ENCODE results near the gene STKLD1. TPM values are rescaled to one million over a fixed set of nuclear protein-coding genes. Genes with fewer than 3 reads are reported as not detected.

STKLD1 gene
- total and polyA plus RNA-seq, 9 of the 15 experiments (the other 6 are each of a cell fraction or from before 2014, with no cell fraction given): 0.10 to 0.65 (median 0.33) TPM; not detected in 2

GRCh38 chr9:133335924-133336811, 40.0 kb upstream of the STKLD1 start, which contains the start of gene SURF6 (continued):
- TF ChIP-seq POLR2B (IDR thresholded peaks at IDR 0.05; ENCODE audit: low read depth, partially characterized antibody): peak; percentile 67
- no peak for TF ChIP-seq SETDB1 (IDR thresholded peaks at IDR 0.05; ENCODE audit: low read length)
- TF ChIP-seq SRF (CRISPR knock-in tag; IDR thresholded peaks at IDR 0.05): peak in 1 of 2 experiments; percentile 76; a peak in 2 of 4 replicates
- TF ChIP-seq GABPB1 (CRISPR knock-in tag; IDR thresholded peaks at IDR 0.05): peak; percentile 98
- no peak for TF ChIP-seq PRPF4 (IDR thresholded peaks at IDR 0.05; ENCODE audit: insufficient read depth, low read depth, low read length, poor library complexity, severe bottlenecking)
- TF ChIP-seq ZNF668 (CRISPR knock-in tag; IDR thresholded peaks at IDR 0.05): no peak
- no peak; the same call in 1 of the 2 replicates for TF ChIP-seq MAFK (IDR thresholded peaks at IDR 0.05; ENCODE audit: low read length)
- TF ChIP-seq NONO (IDR thresholded peaks at IDR 0.05; ENCODE audit: low read depth in 2 of 2, low read length in 1 of 2): peak in 1 of 2 experiments; percentile 89; a peak in 2 of 4 replicates

GRCh38 chr9:133339641-133340040, 36.5 kb upstream of the STKLD1 start:
- BruUV-seq (replicated peaks): no TSS peak
- no peak overlapping the region for H3K27ac ChIP-seq (ENCODE audit: extremely low read depth, low read depth, low read length)
- H3K4me3 ChIP-seq: no peak overlapping the region
- ChIA-PET CTCF (ENCODE audit: low intra/inter-chr PET ratio) (no interaction called here), POLR2A (interaction anchor here (1.6 to 2.7 kb wide), 4 partner anchors 8 to 15 kb away, joined by 4 to 18 read pairs (median 12); partner anchors contain the start of genes MED22 and RPL7A)
- peaks cover 3 to 29% of the 10 kb centered on the region in 2 experiments; a peak in 4 of 5 replicates for H3K4me1 ChIP-seq (replicated peaks in 1 of 2; ENCODE audit: control insufficient read depth in 2 of 2, insufficient read depth in 2 of 2, low read length in 2 of 2)
- 87% methylated on average over 5 of the region's 5 CpGs for WGBS (ENCODE audit: insufficient coverage, low coverage, missing lambda C conversion rate)
- ATAC-seq (no peak), FAIRE-seq (no peak), DNase-seq (ENCODE audit: extremely low read depth in 1 of 4, low spot score in 3 of 4) (no peak)
- H3K9ac ChIP-seq (ENCODE audit: insufficient read depth in 1 of 2, low read depth in 2 of 2, low read length in 2 of 2): peak overlapping the region in 1 of 2 experiments; percentile 52; a peak in 1 of 4 replicates
- no peak overlapping the region for H3K4me2 ChIP-seq (ENCODE audit: insufficient read depth, low read length)
- peaks cover 19% of the 10 kb centered on the region for H3K79me2 ChIP-seq (ENCODE audit: control insufficient read depth, insufficient read depth, low read length)
- H2AFZ ChIP-seq (ENCODE audit: low read depth, low read length): no peak overlapping the region
- no peaks in the 10 kb centered on the region for H3K9me1 ChIP-seq (ENCODE audit: control insufficient read depth, insufficient read depth, low read length)
- in situ Hi-C loops (cut with MboI): no loop called here
- intact Hi-C loops (cut with micrococcal nuclease): no loop called here
- H3K27me3 ChIP-seq (ENCODE audit: control insufficient read depth in 2 of 2, insufficient read depth in 2 of 2, low read length in 2 of 2): no peaks in the 10 kb centered on the region; a peak in 1 of 5 replicates
- H3K9me3 ChIP-seq (replicated peaks; ENCODE audit: control insufficient read depth, insufficient read depth, low read depth, low read length): no peaks in the 10 kb centered on the region
- no peaks in the 10 kb centered on the region for H4K20me1 ChIP-seq (replicated peaks; ENCODE audit: control insufficient read depth, insufficient read depth, low read length)
- no peak for TF ChIP-seq SMARCA5 (IDR thresholded peaks at IDR 0.05)
- TF ChIP-seq ZNF197 (CRISPR knock-in tag; IDR thresholded peaks at IDR 0.05; ENCODE audit: low read depth): no peak
- TF ChIP-seq NELFE (IDR thresholded peaks at IDR 0.05; ENCODE audit: insufficient read depth, insufficient read length): no peak
- TF ChIP-seq NFYB (IDR thresholded peaks at IDR 0.05; ENCODE audit: extremely low read depth, insufficient read length): no peak
- TF ChIP-seq, protein P1, sequence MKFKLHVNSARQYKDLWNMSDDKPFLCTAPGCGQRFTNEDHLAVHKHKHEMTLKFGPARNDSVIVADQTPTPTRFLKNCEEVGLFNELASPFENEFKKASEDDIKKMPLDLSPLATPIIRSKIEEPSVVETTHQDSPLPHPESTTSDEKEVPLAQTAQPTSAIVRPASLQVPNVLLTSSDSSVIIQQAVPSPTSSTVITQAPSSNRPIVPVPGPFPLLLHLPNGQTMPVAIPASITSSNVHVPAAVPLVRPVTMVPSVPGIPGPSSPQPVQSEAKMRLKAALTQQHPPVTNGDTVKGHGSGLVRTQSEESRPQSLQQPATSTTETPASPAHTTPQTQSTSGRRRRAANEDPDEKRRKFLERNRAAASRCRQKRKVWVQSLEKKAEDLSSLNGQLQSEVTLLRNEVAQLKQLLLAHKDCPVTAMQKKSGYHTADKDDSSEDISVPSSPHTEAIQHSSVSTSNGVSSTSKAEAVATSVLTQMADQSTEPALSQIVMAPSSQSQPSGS (CRISPR knock-in tag; IDR thresholded peaks at IDR 0.05): no peak
- no peak for TF ChIP-seq CC2D1A (IDR thresholded peaks at IDR 0.05)
- TF ChIP-seq ZKSCAN3 (CRISPR knock-in tag; IDR thresholded peaks at IDR 0.05): no peak
- H3K36me3 ChIP-seq (ENCODE audit: control insufficient read depth, insufficient read depth, low read length): peaks cover 68% of the 10 kb centered on the region

All from K562 (cell line).